Activated naive CD4-positive, alpha-beta T cell treated with anti-CD3 and anti-CD28 coated beads for 36 hours (primary cell): ENCODE results near the gene NEDD4L. TPM values are rescaled to one million over a fixed set of nuclear protein-coding genes. Genes with fewer than 3 reads are reported as not detected.
A peak's percentile ranks its signal among the peaks of the same experiment; 100 is the strongest.

Experiments used
- CTCF ChIA-PET: fragments of 350-600 bp; sonication (Branson Sonifier 250); formaldehyde crosslinking; loops from one replicate; lab custom pipeline; 2021; ENCODE audit warnings: antibody characterized with exemption; lab: Charles Lee
- DNase-seq: peaks from one replicate; pipeline ENCODE4 v3.0.0-alpha.2; 2020
- H3K27ac Mint-ChIP-seq: one replicate; pipeline ENCODE4 v1.8.0; 2021; ENCODE audit warnings: mild to moderate bottlenecking, mixed read lengths
- H3K27me3 Mint-ChIP-seq: one replicate; pipeline ENCODE4 v1.8.0; 2021; ENCODE audit warnings: low read depth, mixed read lengths
- H3K36me3 Mint-ChIP-seq: one replicate; pipeline ENCODE4 v1.8.0; 2021; ENCODE audit warnings: low read depth, mixed read lengths
- H3K4me1 Mint-ChIP-seq: one replicate; pipeline ENCODE4 v1.8.0; 2021; ENCODE audit warnings: low read depth, mixed read lengths
- H3K4me3 Mint-ChIP-seq: one replicate; pipeline ENCODE4 v1.8.0; 2021; ENCODE audit warnings: mild to moderate bottlenecking, moderate library complexity, mixed read lengths
- H3K9me3 Mint-ChIP-seq: one replicate; pipeline ENCODE4 v1.8.0; 2021; ENCODE audit warnings: mixed read lengths
- intact Hi-C: fragments of 100-400 bp; cut with micrococcal nuclease; formaldehyde crosslinking; loops from one replicate; pipeline ENCODE4 v1.15.1; 2023
- total RNA-seq, 2 experiments: library from RNA; stranded (reverse); gene quantifications; one replicate each; pipeline ENCODE4 v1.2.3, GENCODE V29; 2021

NEDD4L gene
- total RNA-seq, 2 experiments from 2014 or later = 5.3 to 5.6 TPM

- intact Hi-C loops = no loop called here
- no peaks in the 10 kb centered on the region for H3K9me3 Mint-ChIP-seq
- H3K27me3 Mint-ChIP-seq = no peaks in the 10 kb centered on the region
- H3K36me3 Mint-ChIP-seq = no peaks in the 10 kb centered on the region
- H3K4me1 Mint-ChIP-seq = no peaks in the 10 kb centered on the region
- DNase-seq = no peak
- H3K27ac Mint-ChIP-seq = no peak overlapping the region
- H3K4me3 Mint-ChIP-seq = no peak overlapping the region
- CTCF ChIA-PET = interaction anchor here (0.5 to 1.0 kb wide), 2 partner anchors 9 to 175 kb away, joined by 3 read pairs; no protein-coding TSS in a partner anchor
Observed at GRCh38 chr18:58028109-58028784, 15.8 kb upstream of the NEDD4L start.

GRCh38 chr18:58032233-58032632, 11.8 kb upstream of the NEDD4L start:
- H3K27ac Mint-ChIP-seq = no peak overlapping the region
- no peak for DNase-seq
- peaks cover 4% of the 10 kb centered on the region for H3K27me3 Mint-ChIP-seq
- intact Hi-C loops = no loop called here
- H3K4me3 Mint-ChIP-seq = no peak overlapping the region
- H3K9me3 Mint-ChIP-seq = no peaks in the 10 kb centered on the region
- H3K36me3 Mint-ChIP-seq = no peaks in the 10 kb centered on the region
- H3K4me1 Mint-ChIP-seq = no peaks in the 10 kb centered on the region
- CTCF ChIA-PET = interaction anchor here (0.5 kb wide), 1 partner anchor 1023 kb away, joined by 3 read pairs; no protein-coding TSS in a partner anchor

- DNase-seq = no peak
- Mint-ChIP-seq H3K4me1 (no peaks in the 10 kb centered on the region), H3K36me3 (no peaks in the 10 kb centered on the region), H3K9me3 (no peaks in the 10 kb centered on the region), H3K27ac (no peak overlapping the region), H3K4me3 (no peak overlapping the region), H3K27me3 (peaks cover 4% of the 10 kb centered on the region)
- CTCF ChIA-PET = no interaction called here
- intact Hi-C loops = no loop called here
Observed at GRCh38 chr18:58033216-58033615, 10.8 kb upstream of the NEDD4L start.

GRCh38 chr18:58034370-58034769, 9.7 kb upstream of the NEDD4L start:
- H3K27ac Mint-ChIP-seq = no peak overlapping the region
- CTCF ChIA-PET = no interaction called here
- peaks cover 4% of the 10 kb centered on the region for H3K27me3 Mint-ChIP-seq
- no peaks in the 10 kb centered on the region for H3K9me3 Mint-ChIP-seq
- no peak for DNase-seq
- H3K4me1 Mint-ChIP-seq = no peaks in the 10 kb centered on the region
- H3K36me3 Mint-ChIP-seq = no peaks in the 10 kb centered on the region
- no peak overlapping the region for H3K4me3 Mint-ChIP-seq
- intact Hi-C loops = no loop called here

- Mint-ChIP-seq H3K4me3 (no peak overlapping the region), H3K9me3 (no peaks in the 10 kb centered on the region), H3K36me3 (no peaks in the 10 kb centered on the region), H3K27me3 (peaks cover 4% of the 10 kb centered on the region), H3K4me1 (peaks cover 5% of the 10 kb centered on the region), H3K27ac (no peak overlapping the region)
- intact Hi-C loops = no loop called here
- CTCF ChIA-PET = interaction anchor here (0.6 to 1.9 kb wide), 3 partner anchors 10 to 85 kb away, joined by 3 to 4 read pairs (median 3); no protein-coding TSS in a partner anchor
- no peak for DNase-seq
Observed at GRCh38 chr18:58037163-58037562, 6.9 kb upstream of the NEDD4L start.

GRCh38 chr18:58038063-58038462, 6.0 kb upstream of the NEDD4L start:
- H3K27me3 Mint-ChIP-seq = peaks cover 8% of the 10 kb centered on the region
- no peak overlapping the region for H3K27ac Mint-ChIP-seq
- H3K4me1 Mint-ChIP-seq = peaks cover 11% of the 10 kb centered on the region
- CTCF ChIA-PET = interaction anchor here (0.7 to 1.9 kb wide), 3 partner anchors 41 to 293 kb away, joined by 3 to 4 read pairs (median 3); no protein-coding TSS in a partner anchor
- H3K4me3 Mint-ChIP-seq = no peak overlapping the region
- no peaks in the 10 kb centered on the region for H3K9me3 Mint-ChIP-seq
- no peaks in the 10 kb centered on the region for H3K36me3 Mint-ChIP-seq
- DNase-seq = no peak
- intact Hi-C loops = no loop called here

GRCh38 chr18:58041633-58042032, 2.4 kb upstream of the NEDD4L start:
- Mint-ChIP-seq H3K4me3 (no peak overlapping the region), H3K9me3 (no peaks in the 10 kb centered on the region), H3K27ac (no peak overlapping the region), H3K27me3 (peaks cover 10% of the 10 kb centered on the region), H3K4me1 (peaks cover 25% of the 10 kb centered on the region), H3K36me3 (no peaks in the 10 kb centered on the region)
- CTCF ChIA-PET = interaction anchor here (0.6 to 1.8 kb wide), 7 partner anchors 28 to 362 kb away, joined by 3 to 10 read pairs (median 3); no protein-coding TSS in a partner anchor
- intact Hi-C loops = loop anchor here (2.0 to 10.0 kb wide), 5 partner anchors 69 to 1316 kb away; partner anchors contain the start of genes FECH and LMAN1
- DNase-seq = no peak

GRCh38 chr18:58042826-58043490, 1.1 kb upstream of the NEDD4L start:
- DNase-seq = no peak
- no peaks in the 10 kb centered on the region for H3K9me3 Mint-ChIP-seq
- H3K27me3 Mint-ChIP-seq = peaks cover 10% of the 10 kb centered on the region
- CTCF ChIA-PET = interaction anchor here (0.6 to 1.7 kb wide), 25 partner anchors 9 to 454 kb away, joined by 3 to 21 read pairs (median 4); no protein-coding TSS in a partner anchor
- intact Hi-C loops = loop anchor here (1.0 to 10.0 kb wide), 12 partner anchors 37 to 1314 kb away; partner anchors contain the start of genes FECH and LMAN1
- H3K4me1 Mint-ChIP-seq = peaks cover 25% of the 10 kb centered on the region
- peak overlapping the region; percentile 78 for H3K4me3 Mint-ChIP-seq
- H3K27ac Mint-ChIP-seq = no peak overlapping the region
- no peaks in the 10 kb centered on the region for H3K36me3 Mint-ChIP-seq

GRCh38 chr18:58044370-58045241, 580 bp downstream of the NEDD4L start:
- H3K9me3 Mint-ChIP-seq = no peaks in the 10 kb centered on the region
- DNase-seq = peak; percentile 80
- H3K4me1 Mint-ChIP-seq = peaks cover 25% of the 10 kb centered on the region
- CTCF ChIA-PET = interaction anchor here (0.6 to 2.0 kb wide), 7 partner anchors 25 to 784 kb away, joined by 3 to 6 read pairs (median 3); no protein-coding TSS in a partner anchor
- no peak overlapping the region for H3K27ac Mint-ChIP-seq
- peak overlapping the region; percentile 85 for H3K4me3 Mint-ChIP-seq
- peaks cover 10% of the 10 kb centered on the region for H3K27me3 Mint-ChIP-seq
- H3K36me3 Mint-ChIP-seq = no peaks in the 10 kb centered on the region
- intact Hi-C loops = loop anchor here (5.0 to 10.0 kb wide), 4 partner anchors 72 to 1313 kb away; partner anchors contain the start of genes FECH and LMAN1

- Mint-ChIP-seq H3K4me3 (peak overlapping the region; percentile 85), H3K27me3 (peaks cover 10% of the 10 kb centered on the region), H3K9me3 (no peaks in the 10 kb centered on the region), H3K27ac (no peak overlapping the region), H3K36me3 (no peaks in the 10 kb centered on the region), H3K4me1 (peaks cover 25% of the 10 kb centered on the region)
- DNase-seq = peak; percentile 43
- CTCF ChIA-PET = interaction anchor here (0.6 to 2.0 kb wide), 8 partner anchors 24 to 783 kb away, joined by 3 to 7 read pairs (median 4); no protein-coding TSS in a partner anchor
- intact Hi-C loops = loop anchor here (10.0 kb wide), 1 partner anchor 461 kb away; the partner anchor contains the start of gene FECH
Observed at GRCh38 chr18:58045242-58046092, 1.4 kb downstream of the NEDD4L start.
